Central memory CD4-positive, alpha-beta T cell (primary cell): Measurements from ENCODE around the gene MEGF10.
A peak's percentile ranks its signal among the peaks of the same experiment; 100 is the strongest.

Experiments
- DNase-seq: peaks from one replicate; pipeline ENCODE4 v3.0.0; 2022

Gene MEGF10

GRCh38 chr5:127447827-127448226, 157.2 kb downstream of the MEGF10 start:
- DNase-seq: no peak

- DNase-seq: no peak
Observed at GRCh38 chr5:127450046-127450445, 159.4 kb downstream of the MEGF10 start.

GRCh38 chr5:127451096-127451495, 160.5 kb downstream of the MEGF10 start:
- DNase-seq: no peak

GRCh38 chr5:127452626-127453025, 162.0 kb downstream of the MEGF10 start:
- no peak for DNase-seq

GRCh38 chr5:127471211-127471610, 180.6 kb downstream of the MEGF10 start:
- no peak for DNase-seq

- no peak for DNase-seq
Observed at GRCh38 chr5:127472700-127473099, 182.1 kb downstream of the MEGF10 start.

GRCh38 chr5:127486471-127486870, 195.9 kb downstream of the MEGF10 start:
- no peak for DNase-seq

- DNase-seq: peak; percentile 29
Observed at GRCh38 chr5:127492854-127493738, 202.5 kb downstream of the MEGF10 start.

- DNase-seq: no peak
Observed at GRCh38 chr5:127498548-127498947, 208.0 kb downstream of the MEGF10 start.

GRCh38 chr5:127505905-127506304, 215.3 kb downstream of the MEGF10 start:
- no peak for DNase-seq

- DNase-seq: no peak
Observed at GRCh38 chr5:127506616-127507015, 216.0 kb downstream of the MEGF10 start.

- no peak for DNase-seq
Observed at GRCh38 chr5:127508644-127509373, 218.2 kb downstream of the MEGF10 start.
